ENCODE data around the gene ABCC9.

ABCC9 gene

DNA sequence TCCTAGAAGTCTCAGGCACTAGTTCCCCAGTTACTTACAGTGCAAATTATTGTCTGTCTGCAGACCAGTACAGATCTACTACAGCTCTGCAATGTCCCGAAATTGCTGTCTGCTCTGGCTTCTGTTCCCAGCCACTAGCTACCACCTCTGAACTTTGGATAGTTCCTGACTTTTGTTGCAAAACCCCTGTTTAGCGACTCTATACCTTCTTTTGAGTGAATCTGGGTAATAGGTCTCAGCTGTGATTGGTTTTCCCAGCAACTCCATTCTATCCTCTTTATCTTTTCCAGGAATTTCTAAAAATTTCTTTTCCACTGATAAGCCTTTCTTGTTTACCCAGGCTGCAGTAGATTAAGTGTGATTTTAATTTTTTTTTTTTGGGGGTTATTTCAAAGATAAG, 183.5 kb downstream of the ABCC9 start:
- TF ChIP-seq CEBPB (IDR thresholded peaks at IDR 0.05) (no peak), ZBTB7A (IDR thresholded peaks at IDR 0.05; ENCODE audit: low read depth) (no peak), TEAD4 (IDR thresholded peaks at IDR 0.05) (no peak)

DNA sequence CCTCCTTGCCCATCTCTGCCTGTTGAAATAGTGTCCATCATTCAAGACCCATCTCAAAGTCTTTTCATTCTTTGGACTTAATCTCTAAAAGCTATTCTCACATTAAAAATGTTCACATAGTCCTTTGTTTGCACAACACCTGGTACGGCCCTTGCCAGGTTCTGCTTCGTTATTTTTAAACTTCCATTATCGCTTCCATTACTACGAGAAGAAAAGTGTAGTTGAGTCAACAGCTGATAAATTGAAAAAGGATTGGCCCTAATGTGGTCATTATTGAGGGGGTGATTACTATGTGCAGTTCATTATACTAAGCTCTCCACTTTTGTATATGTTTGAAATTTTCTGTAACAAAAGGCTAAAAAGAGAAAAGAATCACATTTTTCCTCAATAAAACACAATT, 184.5 kb downstream of the ABCC9 start:
- TF ChIP-seq, protein P1, sequence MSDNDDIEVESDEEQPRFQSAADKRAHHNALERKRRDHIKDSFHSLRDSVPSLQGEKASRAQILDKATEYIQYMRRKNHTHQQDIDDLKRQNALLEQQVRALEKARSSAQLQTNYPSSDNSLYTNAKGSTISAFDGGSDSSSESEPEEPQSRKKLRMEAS (IDR thresholded peaks at IDR 0.05), result no peak
- TF ChIP-seq RAD21 (IDR thresholded peaks at IDR 0.05; ENCODE audit: low read depth) (no peak), YY1 (IDR thresholded peaks at IDR 0.05; ENCODE audit: low read depth) (no peak), CREB1 (IDR thresholded peaks at IDR 0.05; ENCODE audit: low read depth) (no peak), EGR1 (IDR thresholded peaks at IDR 0.05) (no peak), FOXM1 (IDR thresholded peaks at IDR 0.05; ENCODE audit: borderline replicate concordance, low read depth) (no peak), EP300 (IDR thresholded peaks at IDR 0.05; ENCODE audit: borderline replicate concordance) (no peak), TEAD4 (IDR thresholded peaks at IDR 0.05) (no peak)
- TF ChIP-seq, protein P2, sequence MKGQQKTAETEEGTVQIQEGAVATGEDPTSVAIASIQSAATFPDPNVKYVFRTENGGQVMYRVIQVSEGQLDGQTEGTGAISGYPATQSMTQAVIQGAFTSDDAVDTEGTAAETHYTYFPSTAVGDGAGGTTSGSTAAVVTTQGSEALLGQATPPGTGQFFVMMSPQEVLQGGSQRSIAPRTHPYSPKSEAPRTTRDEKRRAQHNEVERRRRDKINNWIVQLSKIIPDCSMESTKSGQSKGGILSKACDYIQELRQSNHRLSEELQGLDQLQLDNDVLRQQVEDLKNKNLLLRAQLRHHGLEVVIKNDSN (IDR thresholded peaks at IDR 0.05), result no peak
- TF ChIP-seq, protein P3, sequence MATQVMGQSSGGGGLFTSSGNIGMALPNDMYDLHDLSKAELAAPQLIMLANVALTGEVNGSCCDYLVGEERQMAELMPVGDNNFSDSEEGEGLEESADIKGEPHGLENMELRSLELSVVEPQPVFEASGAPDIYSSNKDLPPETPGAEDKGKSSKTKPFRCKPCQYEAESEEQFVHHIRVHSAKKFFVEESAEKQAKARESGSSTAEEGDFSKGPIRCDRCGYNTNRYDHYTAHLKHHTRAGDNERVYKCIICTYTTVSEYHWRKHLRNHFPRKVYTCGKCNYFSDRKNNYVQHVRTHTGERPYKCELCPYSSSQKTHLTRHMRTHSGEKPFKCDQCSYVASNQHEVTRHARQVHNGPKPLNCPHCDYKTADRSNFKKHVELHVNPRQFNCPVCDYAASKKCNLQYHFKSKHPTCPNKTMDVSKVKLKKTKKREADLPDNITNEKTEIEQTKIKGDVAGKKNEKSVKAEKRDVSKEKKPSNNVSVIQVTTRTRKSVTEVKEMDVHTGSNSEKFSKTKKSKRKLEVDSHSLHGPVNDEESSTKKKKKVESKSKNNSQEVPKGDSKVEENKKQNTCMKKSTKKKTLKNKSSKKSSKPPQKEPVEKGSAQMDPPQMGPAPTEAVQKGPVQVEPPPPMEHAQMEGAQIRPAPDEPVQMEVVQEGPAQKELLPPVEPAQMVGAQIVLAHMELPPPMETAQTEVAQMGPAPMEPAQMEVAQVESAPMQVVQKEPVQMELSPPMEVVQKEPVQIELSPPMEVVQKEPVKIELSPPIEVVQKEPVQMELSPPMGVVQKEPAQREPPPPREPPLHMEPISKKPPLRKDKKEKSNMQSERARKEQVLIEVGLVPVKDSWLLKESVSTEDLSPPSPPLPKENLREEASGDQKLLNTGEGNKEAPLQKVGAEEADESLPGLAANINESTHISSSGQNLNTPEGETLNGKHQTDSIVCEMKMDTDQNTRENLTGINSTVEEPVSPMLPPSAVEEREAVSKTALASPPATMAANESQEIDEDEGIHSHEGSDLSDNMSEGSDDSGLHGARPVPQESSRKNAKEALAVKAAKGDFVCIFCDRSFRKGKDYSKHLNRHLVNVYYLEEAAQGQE (IDR thresholded peaks at IDR 0.05; ENCODE audit: low read depth), result no peak

DNA sequence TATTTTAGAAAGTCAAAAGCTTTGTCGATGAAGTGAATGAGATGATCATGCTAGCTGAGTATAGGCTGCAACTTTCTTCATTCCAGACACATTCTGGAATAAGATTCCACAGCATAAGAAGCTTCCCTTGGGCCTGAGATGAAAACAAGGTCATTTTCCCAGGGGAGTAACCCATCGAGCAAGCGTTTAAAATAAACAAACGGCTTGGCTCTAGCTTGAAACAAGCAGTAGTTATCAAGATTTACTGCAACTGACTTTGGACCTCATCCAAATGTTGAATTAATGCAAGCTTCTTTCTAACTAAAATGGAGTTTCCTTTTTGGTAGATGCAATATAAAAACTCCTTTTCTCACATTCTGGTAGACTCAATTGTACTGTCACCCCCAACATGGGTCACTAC, 189.7 kb downstream of the ABCC9 start:
- TF ChIP-seq, protein P1 (IDR thresholded peaks at IDR 0.05), result no peak
- no peak for TF ChIP-seq CEBPB (IDR thresholded peaks at IDR 0.05)
- TF ChIP-seq TAF1 (IDR thresholded peaks at IDR 0.05; ENCODE audit: low read depth), result no peak
- TF ChIP-seq TEAD4 (IDR thresholded peaks at IDR 0.05), result no peak
- TF ChIP-seq NFIC (IDR thresholded peaks at IDR 0.05), result no peak
- TF ChIP-seq, protein P2 (IDR thresholded peaks at IDR 0.05), result no peak
- no peak for TF ChIP-seq ZBTB7A (IDR thresholded peaks at IDR 0.05; ENCODE audit: low read depth)
- TF ChIP-seq TCF12 (IDR thresholded peaks at IDR 0.05; ENCODE audit: low read depth), result no peak
- TF ChIP-seq EP300 (IDR thresholded peaks at IDR 0.05; ENCODE audit: borderline replicate concordance), result no peak
- TF ChIP-seq CREB1 (IDR thresholded peaks at IDR 0.05; ENCODE audit: low read depth), result no peak
- TF ChIP-seq, protein P3 (IDR thresholded peaks at IDR 0.05; ENCODE audit: low read depth), result no peak

Data from Ishikawa (cell line).